Ascending aorta (tissue), 2 donors: ENCODE measurements around the gene YES1. TPM values are rescaled to one million over a fixed set of nuclear protein-coding genes. Genes with fewer than 3 reads are reported as not detected.
A peak's percentile ranks its signal among the peaks of the same experiment; 100 is the strongest.

Experiments
- DNase-seq, 2 donors: peaks; one replicate each; pipeline ENCODE4 v3.0.0-alpha.2; 2019; ENCODE audit warnings: low spot score in 2 of 2
- H3K27ac ChIP-seq, 2 donors: fragments of 200-600 bp; sonication (generic); one replicate each; pipeline ENCODE4 v1.5.1; 2016 to 2017; ENCODE audit warnings: mild to moderate bottlenecking in 1 of 2
- H3K27me3 ChIP-seq: fragments of 200-600 bp; sonication (generic); one replicate; pipeline ENCODE4 v1.5.1; 2017
- H3K36me3 ChIP-seq, 2 donors: fragments of 200-600 bp; sonication (generic); one replicate each; pipeline ENCODE4 v1.5.1; 2016
- H3K4me1 ChIP-seq, 2 donors: fragments of 200-600 bp; sonication (generic); one replicate each; pipeline ENCODE4 v1.5.1; 2016 to 2017; ENCODE audit warnings: mild to moderate bottlenecking in 1 of 2
- H3K4me3 ChIP-seq, 2 donors: fragments of 200-600 bp; sonication (generic); one replicate each; pipeline ENCODE4 v1.5.1; 2016 to 2017; ENCODE audit warnings: mild to moderate bottlenecking in 1 of 2
- H3K9me3 ChIP-seq, 2 donors: fragments of 200-600 bp; sonication (generic); one replicate each; pipeline ENCODE4 v1.5.1; 2016
- CTCF ChIP-seq, 3 experiments: fragments of 200-600 bp in 2 of 3; fragments of 450-650 bp in 1 of 3; sonication (generic) in 2 of 3; IDR thresholded peaks; one replicate each; pipeline ENCODE4 v1.5.1; 2016 to 2019; ENCODE audit warnings: antibody characterized with exemption in 3 of 3, mild to moderate bottlenecking in 1 of 3, moderate library complexity in 1 of 3
- intact Hi-C: fragments of 100-400 bp; cut with DNase I; formaldehyde crosslinking; loops from one replicate; pipeline ENCODE4 v1.15.1; 2023
- total RNA-seq: library from RNA; depleted of rRNA; stranded (reverse); fragments of >200 nt; gene quantifications from one replicate; pipeline ENCODE4 v1.1.0, GENCODE V29; 2016

The YES1 gene
- total RNA-seq, 1 donor from 2014 or later, result 30.5 TPM

DNA sequence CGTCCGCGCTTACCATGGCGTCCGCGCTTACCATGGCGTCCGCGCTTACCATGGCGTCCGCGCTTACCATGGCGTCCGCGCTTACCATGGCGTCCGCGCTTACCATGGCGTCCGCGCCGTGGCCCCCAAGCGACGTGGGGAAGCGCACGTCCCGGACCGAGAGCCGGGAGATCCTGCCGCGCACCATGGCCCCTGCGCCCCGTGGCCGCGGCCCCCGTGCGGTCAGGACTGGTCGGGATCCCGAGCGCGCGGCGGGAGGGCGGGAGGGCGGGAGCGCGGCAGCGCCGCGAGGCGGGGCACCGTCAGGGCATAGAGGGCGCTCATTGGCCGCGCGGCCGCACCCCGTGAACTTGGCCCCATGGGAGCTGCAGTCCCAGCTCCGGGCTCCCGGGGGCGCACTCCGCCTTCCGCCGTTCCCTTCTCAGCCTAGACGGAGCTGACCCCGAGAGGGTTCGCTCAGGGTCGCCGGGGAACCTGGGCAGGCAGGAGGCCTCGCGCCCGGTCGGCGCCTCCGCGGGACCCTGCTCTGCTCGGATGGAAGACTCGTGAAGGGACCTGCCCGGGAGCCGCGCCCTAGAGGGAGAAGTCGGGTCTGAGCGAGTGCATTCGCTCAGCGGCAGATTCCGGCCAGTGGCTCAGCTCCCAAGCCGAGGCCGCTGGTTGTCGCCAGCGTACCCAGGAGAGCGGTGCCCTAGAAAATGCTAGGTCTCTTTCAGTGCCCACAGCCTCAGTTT lies 99.5 kb downstream of the YES1 start, which contains the start of gene ENOSF1:
TSS of gene ENOSF1 (minus strand) at position 230 of the 734 bp plus-strand sequence. CDS start at position 187, 43 bp downstream.
- intact Hi-C loops, result loop anchor here (2.0 to 5.0 kb wide), 4 partner anchors 100 to 1945 kb away; partner anchors contain the start of genes SMCHD1, THOC1, USP14 and YES1
- no peaks in the 10 kb centered on the region for H3K4me1 ChIP-seq
- H3K27ac ChIP-seq, result peak within 1 kb of the TSS; percentile 74 to 82
- peak; percentile 71 to 93 (median 86) for TF ChIP-seq CTCF (IDR thresholded peaks at IDR 0.05)
- H3K27me3 ChIP-seq, result no peaks in the 10 kb centered on the region
- no peaks in the 10 kb centered on the region for H3K9me3 ChIP-seq
- peak within 1 kb of the TSS; percentile 63 to 97 for H3K4me3 ChIP-seq
- peak; percentile 54 to 93 for DNase-seq
- H3K36me3 ChIP-seq, result no peaks in the 10 kb centered on the region

DNA sequence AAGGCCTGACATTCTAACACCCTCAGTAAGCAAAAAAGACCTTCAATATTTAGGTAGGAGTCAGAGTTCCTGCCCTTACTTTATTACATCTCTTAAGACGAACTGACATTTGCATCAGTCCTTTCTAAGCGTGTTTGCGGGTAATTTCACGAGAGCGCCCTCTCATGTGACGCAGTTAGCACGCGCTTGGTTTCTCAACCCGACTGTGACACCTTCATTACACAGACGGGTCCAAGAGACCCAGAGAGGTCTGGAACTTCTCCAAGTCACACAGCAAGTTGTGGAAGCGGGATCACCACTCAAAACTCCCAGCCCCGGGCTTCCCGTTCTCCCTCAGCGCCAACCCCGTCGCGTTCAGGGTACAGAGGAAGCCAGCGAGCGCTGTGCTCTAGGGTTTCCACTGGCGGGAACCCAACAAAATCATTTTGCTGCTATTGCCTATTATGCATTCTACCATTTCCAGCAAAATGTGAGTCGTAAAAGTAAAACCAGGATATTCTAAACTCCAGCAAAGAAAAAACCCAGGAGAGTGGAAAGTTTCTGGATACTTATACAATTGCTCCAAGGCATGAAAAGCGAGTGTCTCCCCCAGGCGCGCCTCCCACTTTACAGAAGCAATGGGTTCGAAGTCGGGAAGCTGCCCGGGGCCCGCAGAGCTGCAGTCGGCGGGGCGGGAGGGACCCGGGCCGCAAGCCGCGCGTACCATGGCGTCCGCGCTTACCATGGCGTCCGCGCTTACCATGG lies 100.2 kb downstream of the YES1 start:
- H3K27me3 ChIP-seq, result no peaks in the 10 kb centered on the region
- peak; percentile 63 to 89 for DNase-seq
- intact Hi-C loops, result loop anchor here (2.0 to 5.0 kb wide), 4 partner anchors 101 to 1945 kb away; partner anchors contain the start of genes SMCHD1, THOC1, USP14 and YES1
- peak overlapping the region; percentile 63 to 97 for H3K4me3 ChIP-seq
- H3K27ac ChIP-seq, result peak overlapping the region; percentile 74 to 82
- no peaks in the 10 kb centered on the region for H3K36me3 ChIP-seq
- TF ChIP-seq CTCF (IDR thresholded peaks at IDR 0.05), result no peak
- H3K4me1 ChIP-seq, result no peaks in the 10 kb centered on the region
- no peaks in the 10 kb centered on the region for H3K9me3 ChIP-seq

DNA sequence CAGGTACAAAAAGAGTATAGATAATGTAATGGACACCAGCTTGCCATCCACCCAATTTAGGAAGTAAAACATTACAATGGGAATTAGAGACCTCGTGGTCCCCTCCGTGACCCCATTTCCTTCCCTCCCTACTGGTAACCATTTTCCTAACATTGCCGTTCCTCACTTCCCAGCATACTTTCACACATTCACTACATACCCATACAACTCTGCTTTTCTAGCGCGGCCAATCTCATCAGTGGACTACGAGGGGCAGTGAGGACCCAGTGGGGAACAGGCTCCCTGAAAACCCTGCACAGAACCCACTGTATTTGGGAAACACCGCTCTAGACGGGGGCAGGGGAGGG lies 100.8 kb downstream of the YES1 start:
- H3K4me3 ChIP-seq, result peak overlapping the region; percentile 63 to 97
- intact Hi-C loops, result loop anchor here (5.0 kb wide), 3 partner anchors 444 to 1946 kb away; partner anchors contain the start of genes SMCHD1, THOC1 and USP14
- H3K27me3 ChIP-seq, result no peaks in the 10 kb centered on the region
- no peaks in the 10 kb centered on the region for H3K9me3 ChIP-seq
- no peaks in the 10 kb centered on the region for H3K4me1 ChIP-seq
- DNase-seq, result no peak
- peak overlapping the region; percentile 74 to 82 for H3K27ac ChIP-seq
- H3K36me3 ChIP-seq, result no peaks in the 10 kb centered on the region
- TF ChIP-seq CTCF (IDR thresholded peaks at IDR 0.05), result no peak

DNA sequence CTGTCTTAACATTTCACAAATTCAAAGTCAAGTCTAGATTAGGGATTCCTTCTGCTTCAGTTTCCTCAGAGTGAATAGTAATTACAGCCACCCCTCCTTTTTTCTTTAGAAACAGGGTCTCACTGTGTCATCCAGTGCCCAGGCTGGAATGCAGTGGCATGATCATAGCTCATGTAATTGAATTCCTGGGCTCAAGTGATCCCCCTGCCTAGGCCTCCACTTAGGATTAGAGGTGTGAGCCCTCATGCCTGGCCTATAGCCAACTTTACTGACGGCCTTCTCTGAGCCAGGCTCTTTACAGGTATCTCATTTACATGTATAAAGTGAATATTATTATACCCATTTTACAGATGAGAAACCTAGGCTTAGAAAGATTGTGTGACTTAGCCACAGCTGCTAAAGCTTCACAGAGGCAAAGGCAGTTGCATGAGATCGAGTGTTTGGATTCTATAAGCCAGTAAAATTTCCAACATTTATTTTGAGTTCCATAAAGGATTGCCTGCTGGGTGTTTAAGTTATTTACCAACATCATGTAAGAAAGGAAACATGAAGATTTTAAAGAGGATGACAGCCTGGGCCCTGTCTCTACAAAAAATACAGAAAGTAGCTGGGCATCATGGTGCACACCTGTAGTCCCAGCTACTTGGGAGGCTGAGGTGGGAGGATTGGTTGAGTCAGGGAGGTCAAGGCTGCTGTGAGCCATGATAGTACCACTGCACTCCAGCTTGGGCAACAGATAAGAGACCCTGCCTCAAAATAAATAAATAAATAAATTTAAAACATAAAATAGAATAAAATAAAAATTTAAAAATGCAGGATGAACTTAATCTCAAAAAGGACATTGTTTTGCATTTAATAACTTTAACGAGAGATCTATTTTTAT lies 101.4 kb downstream of the YES1 start:
- TF ChIP-seq CTCF (IDR thresholded peaks at IDR 0.05), result no peak
- H3K4me1 ChIP-seq, result no peaks in the 10 kb centered on the region
- peaks cover 4% of the 10 kb centered on the region in 2 donors for H3K36me3 ChIP-seq
- intact Hi-C loops, result loop anchor here (5.0 kb wide), 3 partner anchors 443 to 1947 kb away; partner anchors contain the start of genes SMCHD1, THOC1 and USP14
- DNase-seq, result no peak
- no peaks in the 10 kb centered on the region for H3K27me3 ChIP-seq
- H3K27ac ChIP-seq, result no peak overlapping the region
- H3K9me3 ChIP-seq, result no peaks in the 10 kb centered on the region
- peak overlapping the region; percentile 63 to 97 for H3K4me3 ChIP-seq

GRCh38 chr18:709771-710170 lies 102.3 kb downstream of the YES1 start:
- Histone ChIP-seq H3K27ac (no peak overlapping the region), H3K27me3 (no peaks in the 10 kb centered on the region), H3K9me3 (no peaks in the 10 kb centered on the region), H3K4me1 (no peaks in the 10 kb centered on the region), H3K36me3 (peaks cover 4 to 10% of the 10 kb centered on the region in 2 donors), H3K4me3 (no peak overlapping the region)
- TF ChIP-seq CTCF (IDR thresholded peaks at IDR 0.05), result no peak
- intact Hi-C loops, result loop anchor here (5.0 kb wide), 3 partner anchors 442 to 1948 kb away; partner anchors contain the start of genes SMCHD1, THOC1 and USP14
- DNase-seq, result no peak
